SK-N-SH treated with all-trans-retinoic acid at 6 μM for 48 hours (cell line): Measurements from ENCODE around the gene RAB11B.
A peak's percentile ranks its signal among the peaks of the same experiment; 100 is the strongest.

Experiments
- ATAC-seq: fragments of 200-7000 bp; cut with Tn5 transposase; 3 replicates; pipeline ENCODE4 v1.9.1; 2020; ENCODE audit warnings: mild to moderate bottlenecking, moderate library complexity
- ARNTL ChIP-seq: fragments of 450-650 bp; formaldehyde crosslinking; IDR thresholded peaks from 2 replicates; pipeline ENCODE4 v1.5.0; 2020; ENCODE audit warnings: low read depth, mild to moderate bottlenecking, moderate library complexity, borderline replicate concordance
- BACH2 ChIP-seq: fragments of 250-450 bp; sonication (Bioruptor Pico); IDR thresholded peaks from 2 replicates; pipeline ENCODE4 v1.9.0; 2021; ENCODE audit warnings: mild to moderate bottlenecking, borderline replicate concordance
- CSDC2 ChIP-seq: fragments of 250-450 bp; sonication (Bioruptor Pico); IDR thresholded peaks from 2 replicates; pipeline ENCODE4 v1.5.0; 2020; ENCODE audit warnings: mild to moderate bottlenecking, moderate library complexity
- GLIS3 ChIP-seq: fragments of 250-450 bp; sonication (Bioruptor Pico); IDR thresholded peaks from 2 replicates; pipeline ENCODE4 v1.5.0; 2020; ENCODE audit warnings: mild to moderate bottlenecking, moderate library complexity
- ISL1 ChIP-seq: fragments of 250-450 bp; sonication (Bioruptor Pico); IDR thresholded peaks from 2 replicates; pipeline ENCODE4 v2.1.2; 2022; ENCODE audit warnings: mild to moderate bottlenecking, moderate library complexity
- OSR1 ChIP-seq: fragments of 250-450 bp; sonication (Bioruptor Pico); IDR thresholded peaks from 2 replicates; pipeline ENCODE4 v1.8.0; 2022; ENCODE audit warnings: moderate library complexity, mild to moderate bottlenecking, inconsistent platforms
- PPARA ChIP-seq: fragments of 250-450 bp; sonication (Bioruptor Pico); IDR thresholded peaks from 2 replicates; pipeline ENCODE4 v1.5.0; 2020; ENCODE audit warnings: mild to moderate bottlenecking, borderline replicate concordance
- RARB ChIP-seq: fragments of 250-450 bp; sonication (Bioruptor Pico); IDR thresholded peaks from 2 replicates; pipeline ENCODE4 v1.8.0; 2021; ENCODE audit warnings: mild to moderate bottlenecking, moderate library complexity
- SNAI2 ChIP-seq: fragments of 250-450 bp; sonication (Bioruptor Pico); IDR thresholded peaks from 2 replicates; pipeline ENCODE4 v1.5.0; 2020; ENCODE audit warnings: mild to moderate bottlenecking, moderate library complexity
- TCF4 ChIP-seq: fragments of 250-450 bp; sonication (Bioruptor Pico); IDR thresholded peaks from 2 replicates; pipeline ENCODE4 v1.8.0; 2021; ENCODE audit warnings: mild to moderate bottlenecking, moderate library complexity, borderline replicate concordance
- TOX ChIP-seq: fragments of 250-450 bp; sonication (Bioruptor Pico); IDR thresholded peaks from 2 replicates; pipeline ENCODE4 v1.8.0; 2021; ENCODE audit warnings: mild to moderate bottlenecking, moderate library complexity, borderline replicate concordance
- ZFP3 ChIP-seq: fragments of 250-450 bp; sonication (Bioruptor Pico); IDR thresholded peaks from 2 replicates; pipeline ENCODE4 v1.5.0; 2020; ENCODE audit warnings: mild to moderate bottlenecking, moderate library complexity
- ZFP30 ChIP-seq: fragments of 450-650 bp; formaldehyde crosslinking; IDR thresholded peaks from 2 replicates; pipeline ENCODE4 v1.5.0; 2022; ENCODE audit warnings: mild to moderate bottlenecking, moderate library complexity
- ZNF565 ChIP-seq: fragments of 450-650 bp; formaldehyde crosslinking; conservative IDR thresholded peaks from 2 replicates; pipeline ENCODE4 v1.5.0; 2020; ENCODE audit warnings: low read depth, mild to moderate bottlenecking, moderate library complexity
- ZNF70 ChIP-seq: fragments of 450-650 bp; formaldehyde crosslinking; IDR thresholded peaks from 2 replicates; pipeline ENCODE4 v1.5.0; 2020; ENCODE audit warnings: mild to moderate bottlenecking, moderate library complexity
- ZNF8 ChIP-seq: fragments of 450-650 bp; formaldehyde crosslinking; IDR thresholded peaks from 2 replicates; pipeline ENCODE4 v1.5.0; 2020; ENCODE audit warnings: mild to moderate bottlenecking, moderate library complexity
- TF ChIP-seq, protein P1 (sequence below): fragments of 250-450 bp; sonication (Bioruptor Pico); IDR thresholded peaks from 2 replicates; pipeline ENCODE4 v1.5.1; 2020; ENCODE audit warnings: low read depth, mild to moderate bottlenecking, moderate library complexity
- TF ChIP-seq, protein P2 (sequence below): fragments of 250-450 bp; sonication (Bioruptor Pico); IDR thresholded peaks from 2 replicates; pipeline ENCODE4 v1.8.0; 2020; ENCODE audit warnings: mild to moderate bottlenecking, moderate library complexity, borderline replicate concordance
- TF ChIP-seq, protein P3 (sequence below): fragments of 250-450 bp; sonication (Bioruptor Pico); IDR thresholded peaks from 2 replicates; pipeline ENCODE4 v1.5.1; 2021; ENCODE audit warnings: mild to moderate bottlenecking, moderate library complexity
- TF ChIP-seq, protein P4 (sequence below): fragments of 250-450 bp; sonication (Bioruptor Pico); IDR thresholded peaks from 2 replicates; pipeline ENCODE4 v1.8.0; 2021; ENCODE audit warnings: low read depth, mild to moderate bottlenecking, moderate library complexity, borderline replicate concordance
- TF ChIP-seq, protein P5 (sequence below): fragments of 250-450 bp; sonication (Bioruptor Pico); IDR thresholded peaks from 2 replicates; pipeline ENCODE4 v1.5.0; 2020; ENCODE audit warnings: mild to moderate bottlenecking, moderate library complexity

Gene RAB11B

DNA sequence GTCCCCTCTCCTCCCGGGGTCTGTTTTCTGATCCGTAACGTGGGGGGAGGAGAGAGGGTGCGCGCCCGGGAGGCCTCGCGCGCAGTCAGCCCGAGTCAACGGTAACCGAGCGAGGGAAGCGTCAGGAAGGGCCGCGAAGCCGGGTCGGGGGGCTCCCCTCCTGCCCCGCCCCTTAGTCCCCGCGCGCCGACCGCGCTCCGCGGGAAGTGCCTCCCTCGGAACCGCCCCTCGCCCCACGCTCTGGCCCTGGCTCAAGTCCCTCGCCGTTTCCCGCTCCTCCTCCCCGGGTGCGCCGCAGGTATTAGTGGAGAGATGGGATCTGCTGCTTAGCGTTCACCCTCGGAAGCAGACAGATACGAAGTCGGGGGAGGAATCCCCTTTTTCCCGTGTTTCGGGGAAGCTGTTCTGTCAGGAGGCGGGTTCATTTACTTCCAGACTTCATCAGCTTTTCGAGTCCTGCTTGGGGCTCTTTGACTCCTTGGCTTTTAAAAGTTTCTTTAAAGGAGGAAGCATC, 55.4 kb downstream of the RAB11B start:
- ATAC-seq: peak; percentile 58
- no peak for TF ChIP-seq SNAI2
- no peak for TF ChIP-seq ZFP3 (CRISPR knock-in tag)
- TF ChIP-seq, protein P1, sequence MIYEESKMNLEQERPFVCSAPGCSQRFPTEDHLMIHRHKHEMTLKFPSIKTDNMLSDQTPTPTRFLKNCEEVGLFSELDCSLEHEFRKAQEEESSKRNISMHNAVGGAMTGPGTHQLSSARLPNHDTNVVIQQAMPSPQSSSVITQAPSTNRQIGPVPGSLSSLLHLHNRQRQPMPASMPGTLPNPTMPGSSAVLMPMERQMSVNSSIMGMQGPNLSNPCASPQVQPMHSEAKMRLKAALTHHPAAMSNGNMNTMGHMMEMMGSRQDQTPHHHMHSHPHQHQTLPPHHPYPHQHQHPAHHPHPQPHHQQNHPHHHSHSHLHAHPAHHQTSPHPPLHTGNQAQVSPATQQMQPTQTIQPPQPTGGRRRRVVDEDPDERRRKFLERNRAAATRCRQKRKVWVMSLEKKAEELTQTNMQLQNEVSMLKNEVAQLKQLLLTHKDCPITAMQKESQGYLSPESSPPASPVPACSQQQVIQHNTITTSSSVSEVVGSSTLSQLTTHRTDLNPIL (CRISPR knock-in tag): no peak
- no peak for TF ChIP-seq CSDC2 (CRISPR knock-in tag)
- TF ChIP-seq RARB (CRISPR knock-in tag): no peak
- no peak for TF ChIP-seq ZFP30
- TF ChIP-seq ZNF565 (CRISPR knock-in tag): no peak

DNA sequence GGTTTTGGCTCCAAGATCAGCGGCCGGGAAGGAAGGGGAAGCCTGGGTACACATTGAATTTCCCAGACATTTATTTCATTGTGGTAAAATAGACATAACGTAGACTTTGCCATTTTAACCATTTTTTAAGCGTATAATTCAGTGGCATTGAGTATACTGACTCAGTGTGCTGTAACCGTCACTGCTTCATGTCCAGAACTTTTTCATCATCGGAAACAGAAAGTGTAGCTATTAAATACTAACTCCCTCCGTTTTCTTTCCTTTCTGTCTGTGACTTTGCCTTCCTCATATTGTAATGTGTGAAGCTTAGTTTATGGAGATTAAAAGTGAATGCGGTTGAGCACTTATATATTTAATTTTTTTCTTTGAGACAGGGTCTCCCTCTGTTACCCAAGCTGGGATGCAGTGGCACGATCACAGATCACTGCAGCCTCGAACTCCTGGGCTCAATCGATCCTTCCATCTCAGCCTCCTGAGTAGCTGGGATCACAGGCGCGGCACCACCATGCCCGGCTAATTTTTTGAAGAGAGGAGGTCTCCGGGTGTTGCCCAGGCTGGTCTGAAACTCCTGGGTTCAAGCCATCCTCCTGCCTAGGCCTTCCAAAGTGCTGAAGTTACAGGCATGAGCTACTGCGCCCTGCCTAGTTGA, 56.0 kb downstream of the RAB11B start:
- TF ChIP-seq ZFP3 (CRISPR knock-in tag): no peak
- no peak for TF ChIP-seq ZNF8
- TF ChIP-seq RARB (CRISPR knock-in tag): no peak
- no peak for TF ChIP-seq CSDC2 (CRISPR knock-in tag)
- TF ChIP-seq, protein P2, sequence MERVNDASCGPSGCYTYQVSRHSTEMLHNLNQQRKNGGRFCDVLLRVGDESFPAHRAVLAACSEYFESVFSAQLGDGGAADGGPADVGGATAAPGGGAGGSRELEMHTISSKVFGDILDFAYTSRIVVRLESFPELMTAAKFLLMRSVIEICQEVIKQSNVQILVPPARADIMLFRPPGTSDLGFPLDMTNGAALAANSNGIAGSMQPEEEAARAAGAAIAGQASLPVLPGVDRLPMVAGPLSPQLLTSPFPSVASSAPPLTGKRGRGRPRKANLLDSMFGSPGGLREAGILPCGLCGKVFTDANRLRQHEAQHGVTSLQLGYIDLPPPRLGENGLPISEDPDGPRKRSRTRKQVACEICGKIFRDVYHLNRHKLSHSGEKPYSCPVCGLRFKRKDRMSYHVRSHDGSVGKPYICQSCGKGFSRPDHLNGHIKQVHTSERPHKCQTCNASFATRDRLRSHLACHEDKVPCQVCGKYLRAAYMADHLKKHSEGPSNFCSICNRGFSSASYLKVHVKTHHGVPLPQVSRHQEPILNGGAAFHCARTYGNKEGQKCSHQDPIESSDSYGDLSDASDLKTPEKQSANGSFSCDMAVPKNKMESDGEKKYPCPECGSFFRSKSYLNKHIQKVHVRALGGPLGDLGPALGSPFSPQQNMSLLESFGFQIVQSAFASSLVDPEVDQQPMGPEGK (CRISPR knock-in tag): no peak
- TF ChIP-seq ZNF70 (CRISPR knock-in tag): no peak
- TF ChIP-seq BACH2 (CRISPR knock-in tag): no peak
- TF ChIP-seq GLIS3 (CRISPR knock-in tag): no peak
- no peak for TF ChIP-seq ZFP30
- no peak for TF ChIP-seq ISL1 (CRISPR knock-in tag)
- TF ChIP-seq OSR1: no peak
- TF ChIP-seq, protein P3, sequence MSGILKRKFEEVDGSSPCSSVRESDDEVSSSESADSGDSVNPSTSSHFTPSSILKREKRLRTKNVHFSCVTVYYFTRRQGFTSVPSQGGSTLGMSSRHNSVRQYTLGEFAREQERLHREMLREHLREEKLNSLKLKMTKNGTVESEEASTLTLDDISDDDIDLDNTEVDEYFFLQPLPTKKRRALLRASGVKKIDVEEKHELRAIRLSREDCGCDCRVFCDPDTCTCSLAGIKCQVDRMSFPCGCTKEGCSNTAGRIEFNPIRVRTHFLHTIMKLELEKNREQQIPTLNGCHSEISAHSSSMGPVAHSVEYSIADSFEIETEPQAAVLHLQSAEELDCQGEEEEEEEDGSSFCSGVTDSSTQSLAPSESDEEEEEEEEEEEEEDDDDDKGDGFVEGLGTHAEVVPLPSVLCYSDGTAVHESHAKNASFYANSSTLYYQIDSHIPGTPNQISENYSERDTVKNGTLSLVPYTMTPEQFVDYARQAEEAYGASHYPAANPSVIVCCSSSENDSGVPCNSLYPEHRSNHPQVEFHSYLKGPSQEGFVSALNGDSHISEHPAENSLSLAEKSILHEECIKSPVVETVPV (CRISPR knock-in tag): no peak
- no peak for TF ChIP-seq SNAI2
- TF ChIP-seq TOX (CRISPR knock-in tag): no peak
- TF ChIP-seq, protein P4, sequence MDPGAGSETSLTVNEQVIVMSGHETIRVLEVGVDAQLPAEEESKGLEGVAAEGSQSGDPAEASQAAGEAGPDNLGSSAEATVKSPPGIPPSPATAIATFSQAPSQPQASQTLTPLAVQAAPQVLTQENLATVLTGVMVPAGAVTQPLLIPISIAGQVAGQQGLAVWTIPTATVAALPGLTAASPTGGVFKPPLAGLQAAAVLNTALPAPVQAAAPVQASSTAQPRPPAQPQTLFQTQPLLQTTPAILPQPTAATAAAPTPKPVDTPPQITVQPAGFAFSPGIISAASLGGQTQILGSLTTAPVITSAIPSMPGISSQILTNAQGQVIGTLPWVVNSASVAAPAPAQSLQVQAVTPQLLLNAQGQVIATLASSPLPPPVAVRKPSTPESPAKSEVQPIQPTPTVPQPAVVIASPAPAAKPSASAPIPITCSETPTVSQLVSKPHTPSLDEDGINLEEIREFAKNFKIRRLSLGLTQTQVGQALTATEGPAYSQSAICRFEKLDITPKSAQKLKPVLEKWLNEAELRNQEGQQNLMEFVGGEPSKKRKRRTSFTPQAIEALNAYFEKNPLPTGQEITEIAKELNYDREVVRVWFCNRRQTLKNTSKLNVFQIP (CRISPR knock-in tag): no peak
- TF ChIP-seq ZNF565 (CRISPR knock-in tag): no peak
- TF ChIP-seq, protein P5, sequence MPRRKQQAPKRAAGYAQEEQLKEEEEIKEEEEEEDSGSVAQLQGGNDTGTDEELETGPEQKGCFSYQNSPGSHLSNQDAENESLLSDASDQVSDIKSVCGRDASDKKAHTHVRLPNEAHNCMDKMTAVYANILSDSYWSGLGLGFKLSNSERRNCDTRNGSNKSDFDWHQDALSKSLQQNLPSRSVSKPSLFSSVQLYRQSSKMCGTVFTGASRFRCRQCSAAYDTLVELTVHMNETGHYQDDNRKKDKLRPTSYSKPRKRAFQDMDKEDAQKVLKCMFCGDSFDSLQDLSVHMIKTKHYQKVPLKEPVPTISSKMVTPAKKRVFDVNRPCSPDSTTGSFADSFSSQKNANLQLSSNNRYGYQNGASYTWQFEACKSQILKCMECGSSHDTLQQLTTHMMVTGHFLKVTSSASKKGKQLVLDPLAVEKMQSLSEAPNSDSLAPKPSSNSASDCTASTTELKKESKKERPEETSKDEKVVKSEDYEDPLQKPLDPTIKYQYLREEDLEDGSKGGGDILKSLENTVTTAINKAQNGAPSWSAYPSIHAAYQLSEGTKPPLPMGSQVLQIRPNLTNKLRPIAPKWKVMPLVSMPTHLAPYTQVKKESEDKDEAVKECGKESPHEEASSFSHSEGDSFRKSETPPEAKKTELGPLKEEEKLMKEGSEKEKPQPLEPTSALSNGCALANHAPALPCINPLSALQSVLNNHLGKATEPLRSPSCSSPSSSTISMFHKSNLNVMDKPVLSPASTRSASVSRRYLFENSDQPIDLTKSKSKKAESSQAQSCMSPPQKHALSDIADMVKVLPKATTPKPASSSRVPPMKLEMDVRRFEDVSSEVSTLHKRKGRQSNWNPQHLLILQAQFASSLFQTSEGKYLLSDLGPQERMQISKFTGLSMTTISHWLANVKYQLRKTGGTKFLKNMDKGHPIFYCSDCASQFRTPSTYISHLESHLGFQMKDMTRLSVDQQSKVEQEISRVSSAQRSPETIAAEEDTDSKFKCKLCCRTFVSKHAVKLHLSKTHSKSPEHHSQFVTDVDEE (CRISPR knock-in tag): no peak
- TF ChIP-seq, protein P1 (CRISPR knock-in tag): no peak

DNA sequence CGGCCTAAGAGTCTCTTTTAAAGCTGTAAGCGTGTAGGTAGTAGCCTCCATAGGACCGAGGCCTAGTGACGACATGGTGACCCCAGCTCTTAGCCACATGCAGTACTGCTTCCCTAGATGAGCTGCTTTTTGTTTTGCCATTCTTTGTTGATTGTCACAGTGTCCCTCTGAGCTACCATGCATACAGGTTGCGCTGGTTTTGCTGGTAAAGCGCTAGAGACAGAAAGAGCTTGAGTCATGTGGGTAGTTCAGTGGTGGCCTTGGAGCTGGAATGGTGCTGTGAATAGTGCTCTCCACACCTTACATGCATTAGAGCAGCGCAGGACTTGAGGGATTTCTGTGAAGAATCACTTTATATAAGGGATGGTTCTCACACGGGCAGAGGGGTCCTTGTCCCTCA, 59.7 kb downstream of the RAB11B start:
- ATAC-seq: no peak
- no peak for TF ChIP-seq RARB (CRISPR knock-in tag)
- no peak for TF ChIP-seq PPARA (CRISPR knock-in tag)
- TF ChIP-seq TCF4 (CRISPR knock-in tag): no peak
- TF ChIP-seq ISL1 (CRISPR knock-in tag): no peak
- TF ChIP-seq ZNF70 (CRISPR knock-in tag): no peak
- no peak for TF ChIP-seq BACH2 (CRISPR knock-in tag)
- TF ChIP-seq ARNTL: no peak
- TF ChIP-seq SNAI2: no peak
- no peak for TF ChIP-seq ZNF565 (CRISPR knock-in tag)
- TF ChIP-seq, protein P2 (CRISPR knock-in tag): no peak
- TF ChIP-seq OSR1: no peak
- no peak for TF ChIP-seq CSDC2 (CRISPR knock-in tag)

More for the DNA sequence above, 56.0 kb downstream of the RAB11B start:
- ATAC-seq: no peak
